BE2C (cell line): ENCODE results near the gene SCLT1.

Experiments
- DNase-seq: peaks from one replicate; pipeline ENCODE4 v3.0.0-alpha.2; 2020
- H3K27me3 ChIP-seq: fragments of 250-450 bp; sonication (Bioruptor Pico); 2 replicates; pipeline ENCODE4 v1.5.1; 2020; ENCODE audit warnings: mild to moderate bottlenecking
- H3K36me3 ChIP-seq: fragments of 250-450 bp; sonication (Bioruptor Pico); 2 replicates; pipeline ENCODE4 v1.5.1; 2020; ENCODE audit warnings: mild to moderate bottlenecking
- H3K4me1 ChIP-seq: fragments of 250-450 bp; sonication (Bioruptor Pico); 2 replicates; pipeline ENCODE4 v1.5.1; 2020
- H3K4me3 ChIP-seq: 2 replicates; pipeline ENCODE4 v1.5.1; 2011; ENCODE audit warnings: low read depth, low read length
- H3K9me3 ChIP-seq: fragments of 250-450 bp; sonication (Bioruptor Pico); 2 replicates; pipeline ENCODE4 v1.5.1; 2020
- TF ChIP-seq, protein P1 (sequence below): IDR thresholded peaks from 2 replicates; pipeline ENCODE4 v1.5.1; 2012; ENCODE audit warnings: mild to moderate bottlenecking, low read depth, low read length

Gene SCLT1

DNA sequence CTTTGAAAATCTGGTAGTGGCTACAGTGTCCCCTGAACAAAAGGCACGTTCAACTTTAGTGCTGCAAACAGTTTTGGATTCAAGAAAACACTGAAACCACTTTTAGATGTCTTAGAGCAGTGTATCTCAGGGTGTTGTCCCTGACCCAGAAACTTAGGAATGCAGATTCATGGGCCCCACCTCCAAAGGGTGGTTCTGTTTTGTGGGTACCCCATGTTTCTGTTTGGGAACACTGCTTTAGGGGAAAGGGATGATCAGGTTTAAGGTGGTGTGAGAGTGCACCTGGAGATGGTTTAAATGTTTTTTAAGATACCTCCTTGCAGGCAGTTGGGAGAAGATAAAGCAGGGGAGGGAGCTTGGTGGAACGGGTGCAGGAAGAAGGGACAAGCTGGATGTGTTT, 228.2 kb downstream of the SCLT1 start:
- TF ChIP-seq, protein P1, sequence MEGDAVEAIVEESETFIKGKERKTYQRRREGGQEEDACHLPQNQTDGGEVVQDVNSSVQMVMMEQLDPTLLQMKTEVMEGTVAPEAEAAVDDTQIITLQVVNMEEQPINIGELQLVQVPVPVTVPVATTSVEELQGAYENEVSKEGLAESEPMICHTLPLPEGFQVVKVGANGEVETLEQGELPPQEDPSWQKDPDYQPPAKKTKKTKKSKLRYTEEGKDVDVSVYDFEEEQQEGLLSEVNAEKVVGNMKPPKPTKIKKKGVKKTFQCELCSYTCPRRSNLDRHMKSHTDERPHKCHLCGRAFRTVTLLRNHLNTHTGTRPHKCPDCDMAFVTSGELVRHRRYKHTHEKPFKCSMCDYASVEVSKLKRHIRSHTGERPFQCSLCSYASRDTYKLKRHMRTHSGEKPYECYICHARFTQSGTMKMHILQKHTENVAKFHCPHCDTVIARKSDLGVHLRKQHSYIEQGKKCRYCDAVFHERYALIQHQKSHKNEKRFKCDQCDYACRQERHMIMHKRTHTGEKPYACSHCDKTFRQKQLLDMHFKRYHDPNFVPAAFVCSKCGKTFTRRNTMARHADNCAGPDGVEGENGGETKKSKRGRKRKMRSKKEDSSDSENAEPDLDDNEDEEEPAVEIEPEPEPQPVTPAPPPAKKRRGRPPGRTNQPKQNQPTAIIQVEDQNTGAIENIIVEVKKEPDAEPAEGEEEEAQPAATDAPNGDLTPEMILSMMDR, result no peak
- H3K9me3 ChIP-seq, result no peaks in the 10 kb centered on the region
- peaks cover 4% of the 10 kb centered on the region; the same call in 1 of the 2 replicates for H3K4me1 ChIP-seq
- no peak overlapping the region for H3K4me3 ChIP-seq
- DNase-seq, result no peak
- peaks cover 63% of the 10 kb centered on the region for H3K36me3 ChIP-seq
- no peaks in the 10 kb centered on the region for H3K27me3 ChIP-seq

DNA sequence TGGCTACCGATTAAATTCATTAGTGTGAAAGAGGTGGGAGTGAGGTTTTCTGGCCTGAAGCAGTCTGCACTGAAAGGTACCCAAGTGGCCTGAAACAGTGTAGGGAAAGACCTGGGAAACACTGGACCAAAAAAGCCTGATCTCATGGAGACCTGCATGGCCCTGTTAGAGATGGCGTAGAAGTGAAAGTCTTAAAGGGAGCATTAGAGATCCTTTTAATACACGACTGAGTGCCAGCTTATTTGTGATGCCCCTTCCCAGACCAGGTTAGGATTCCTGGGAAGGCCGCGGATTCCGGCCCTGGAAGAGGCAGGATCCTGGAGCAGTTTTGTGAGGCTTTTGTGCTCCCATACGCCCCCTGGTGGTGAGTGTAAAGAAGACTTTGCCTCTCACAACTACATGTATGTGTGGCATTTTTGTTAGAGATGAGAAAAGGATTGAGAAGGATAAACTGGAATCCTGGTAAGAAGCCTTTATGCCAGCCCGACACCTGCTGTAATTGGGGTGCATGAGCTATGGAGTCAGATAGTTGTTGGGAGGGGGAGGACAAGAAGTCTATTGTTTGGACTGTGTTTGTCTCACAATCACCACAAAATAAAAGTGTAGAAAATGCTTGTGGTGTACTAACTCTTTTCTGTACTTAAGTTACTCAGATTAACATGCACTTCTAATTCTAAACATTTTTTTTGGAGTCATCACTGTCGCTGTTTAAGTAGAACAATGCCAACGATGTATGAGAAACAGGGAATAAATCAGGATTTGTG, 229.8 kb downstream of the SCLT1 start:
- Histone ChIP-seq H3K4me1 (peaks cover 4% of the 10 kb centered on the region; the same call in 1 of the 2 replicates), H3K27me3 (no peaks in the 10 kb centered on the region), H3K36me3 (peaks cover 64% of the 10 kb centered on the region), H3K4me3 (no peak overlapping the region), H3K9me3 (no peaks in the 10 kb centered on the region)
- TF ChIP-seq, protein P1, result peak; percentile 92
- peak; percentile 84 for DNase-seq

DNA sequence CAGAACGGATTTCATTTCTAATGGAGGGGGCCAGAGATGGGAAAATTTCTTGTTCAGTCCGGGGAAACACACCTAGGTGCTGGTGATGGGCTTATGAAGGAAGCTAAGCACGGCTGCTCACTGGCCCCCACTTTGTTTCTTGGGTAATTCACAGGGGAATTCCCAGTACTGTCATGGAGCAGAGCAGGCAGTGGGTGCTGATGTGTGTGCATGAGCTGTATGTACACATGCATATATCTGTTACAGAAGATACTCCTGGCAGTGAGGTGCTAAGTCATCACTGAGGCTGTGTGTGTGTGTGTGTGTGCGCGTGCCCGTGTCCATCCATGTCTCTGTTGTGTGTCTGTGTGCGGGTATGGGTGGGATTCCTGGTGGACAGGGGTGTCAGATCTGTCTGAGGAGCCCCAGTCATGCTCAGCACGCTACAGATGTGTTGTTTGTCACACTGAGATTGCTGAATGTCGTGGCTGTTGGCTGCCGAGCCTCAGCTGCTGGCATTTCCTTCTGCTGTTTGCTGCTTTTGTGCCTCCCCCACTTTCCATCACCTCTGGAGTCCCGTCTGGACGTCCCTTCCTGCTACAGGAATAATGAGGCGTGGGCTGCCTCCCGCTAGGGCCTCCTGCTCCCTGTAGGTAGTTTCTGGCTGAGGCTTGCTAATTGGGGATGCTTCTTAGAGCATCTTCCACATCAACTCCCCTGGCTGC, 230.6 kb downstream of the SCLT1 start:
- H3K4me1 ChIP-seq, result peaks cover 4% of the 10 kb centered on the region; the same call in 1 of the 2 replicates
- no peaks in the 10 kb centered on the region for H3K9me3 ChIP-seq
- peaks cover 66% of the 10 kb centered on the region for H3K36me3 ChIP-seq
- H3K4me3 ChIP-seq, result no peak overlapping the region
- H3K27me3 ChIP-seq, result no peaks in the 10 kb centered on the region
- no peak for DNase-seq
- TF ChIP-seq, protein P1, result no peak

DNA sequence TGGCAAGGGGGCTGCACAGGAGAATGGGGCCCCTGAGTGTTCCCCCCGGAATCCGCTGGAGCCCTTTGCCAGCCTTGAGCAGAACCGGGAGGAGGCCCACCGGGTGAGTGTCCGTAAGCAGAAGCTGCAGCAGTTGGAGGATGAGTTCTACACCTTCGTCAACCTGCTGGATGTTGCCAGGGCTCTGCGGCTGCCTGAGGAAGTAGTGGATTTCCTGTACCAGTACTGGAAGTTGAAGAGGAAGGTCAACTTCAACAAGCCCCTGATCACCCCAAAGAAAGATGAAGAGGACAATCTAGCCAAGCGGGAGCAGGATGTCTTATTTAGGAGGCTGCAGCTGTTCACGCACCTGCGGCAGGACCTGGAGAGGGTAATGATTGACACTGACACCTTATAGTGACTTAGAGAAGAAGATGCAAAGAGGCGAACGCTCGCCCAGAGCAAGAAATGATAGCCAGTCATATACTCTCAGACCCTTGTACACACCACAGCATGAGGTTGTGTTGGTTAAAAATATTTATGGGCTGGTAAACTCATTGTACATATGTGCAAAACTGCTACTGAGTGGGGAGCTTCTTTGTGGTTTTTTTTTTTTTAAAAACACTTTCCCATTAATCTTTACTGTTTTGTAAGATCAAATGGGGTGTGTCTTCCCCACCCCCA, 231.4 kb downstream of the SCLT1 start:
- TF ChIP-seq, protein P1, result no peak
- Histone ChIP-seq H3K4me3 (no peak overlapping the region), H3K4me1 (peaks cover 4% of the 10 kb centered on the region; the same call in 1 of the 2 replicates)

DNA sequence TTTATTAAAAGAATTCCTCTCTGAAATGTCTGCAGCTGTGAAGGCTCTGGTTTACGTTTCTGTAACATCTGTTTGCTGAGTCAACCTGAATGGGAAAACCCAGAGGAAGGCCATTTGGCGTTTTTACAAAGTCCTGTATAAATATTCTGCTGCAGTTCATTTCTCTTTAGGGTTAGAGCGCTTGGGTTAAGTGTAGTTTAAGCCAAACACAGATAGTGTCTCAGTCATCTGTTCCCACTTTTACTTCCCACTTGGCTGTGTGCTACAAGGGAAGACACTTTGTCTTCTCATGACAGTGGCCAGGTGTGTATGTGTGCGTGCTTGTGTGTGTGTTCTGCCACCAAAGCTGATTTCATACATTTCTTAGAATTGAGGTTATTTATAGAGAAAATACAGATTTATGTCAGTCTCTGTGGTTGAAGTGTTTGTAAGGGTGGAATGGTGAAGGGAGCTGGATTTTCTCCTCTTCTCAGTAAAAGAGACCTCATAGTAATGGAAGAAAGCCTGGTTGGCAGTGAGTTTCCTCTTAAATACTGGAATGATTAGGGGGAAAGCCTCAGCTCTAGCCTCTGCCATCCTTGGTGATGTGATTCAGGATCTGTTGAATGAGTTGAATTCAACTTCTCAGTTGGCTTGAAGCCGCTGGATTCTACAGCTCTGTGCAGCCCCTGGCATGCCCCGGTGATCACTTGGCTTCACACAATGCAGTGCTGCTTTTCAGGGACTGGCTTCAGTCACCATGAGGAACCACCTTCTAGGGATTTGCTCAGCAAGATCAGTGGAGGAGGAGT, 233.3 kb downstream of the SCLT1 start:
- no peaks in the 10 kb centered on the region for H3K27me3 ChIP-seq
- TF ChIP-seq, protein P1, result no peak
- H3K4me3 ChIP-seq, result no peak overlapping the region
- no peaks in the 10 kb centered on the region for H3K9me3 ChIP-seq
- H3K36me3 ChIP-seq, result peaks cover 89% of the 10 kb centered on the region
- peaks cover 4% of the 10 kb centered on the region; the same call in 1 of the 2 replicates for H3K4me1 ChIP-seq
- DNase-seq, result no peak

More for the DNA sequence above, 231.4 kb downstream of the SCLT1 start:
- DNase-seq, result no peak
- no peaks in the 10 kb centered on the region for H3K9me3 ChIP-seq
- H3K36me3 ChIP-seq, result peaks cover 74% of the 10 kb centered on the region
- H3K27me3 ChIP-seq, result no peaks in the 10 kb centered on the region
